ENCODE data around the gene NDUFS4.

GRCh38 chr5:53558966-53559365, 1.5 kb upstream of the NDUFS4 start:
- TF ChIP-seq CTCF (conservative IDR thresholded peaks at IDR 0.05 in 1 of 2, IDR thresholded peaks at IDR 0.05 in 1 of 2; ENCODE audit: extremely low read depth in 1 of 2, insufficient read depth in 1 of 2, low read depth in 1 of 2, low read length in 2 of 2) (no peak), EZH2 (IDR thresholded peaks at IDR 0.05; ENCODE audit: borderline replicate concordance, low read length) (no peak)

Measured in mammary epithelial cell (primary cell).